Measurements from ENCODE around the gene CA10.

CA10 gene

GRCh38 chr17:52158450-52159042 is at the start of gene CA10:
Gene CA10 (minus strand): TSS chr17:52158714.
- Histone ChIP-seq H3K36me3 (ENCODE audit: control insufficient read depth, insufficient read depth, low read length) (no peaks in the 10 kb centered on the region), H3K27me3 (ENCODE audit: control insufficient read depth, insufficient read depth, low read length) (peaks cover 63% of the 10 kb centered on the region), H3K9ac (ENCODE audit: low read depth, low read length) (no peak within 1 kb of the TSS), H3K4me3 (ENCODE audit: low read depth, low read length) (peak within 1 kb of the TSS; percentile 76), H3K27ac (ENCODE audit: low read depth, low read length) (no peak within 1 kb of the TSS), H3K9me3 (ENCODE audit: control insufficient read depth, insufficient read depth, low read length) (no peaks in the 10 kb centered on the region), H3K4me1 (ENCODE audit: control insufficient read depth, insufficient read depth, low read length) (peaks cover 16% of the 10 kb centered on the region)

GRCh38 chr17:52207796-52208195 is 49.3 kb upstream of the CA10 start:
- no peaks in the 10 kb centered on the region for H3K9me3 ChIP-seq (ENCODE audit: control insufficient read depth, insufficient read depth, low read length)
- H3K27ac ChIP-seq (ENCODE audit: low read depth, low read length) = no peak overlapping the region
- no peak overlapping the region for H3K9ac ChIP-seq (ENCODE audit: low read depth, low read length)
- H3K27me3 ChIP-seq (ENCODE audit: control insufficient read depth, insufficient read depth, low read length) = no peaks in the 10 kb centered on the region
- H3K4me1 ChIP-seq (ENCODE audit: control insufficient read depth, insufficient read depth, low read length) = no peaks in the 10 kb centered on the region
- no peak overlapping the region for H3K4me3 ChIP-seq (ENCODE audit: low read depth, low read length)
- H3K36me3 ChIP-seq (ENCODE audit: control insufficient read depth, insufficient read depth, low read length) = no peaks in the 10 kb centered on the region

- Histone ChIP-seq H3K9me3 (ENCODE audit: control insufficient read depth, insufficient read depth, low read length) (no peaks in the 10 kb centered on the region), H3K27ac (ENCODE audit: low read depth, low read length) (no peak overlapping the region), H3K27me3 (ENCODE audit: control insufficient read depth, insufficient read depth, low read length) (no peaks in the 10 kb centered on the region), H3K4me1 (ENCODE audit: control insufficient read depth, insufficient read depth, low read length) (no peaks in the 10 kb centered on the region), H3K4me3 (ENCODE audit: low read depth, low read length) (no peak overlapping the region), H3K9ac (ENCODE audit: low read depth, low read length) (no peak overlapping the region), H3K36me3 (ENCODE audit: control insufficient read depth, insufficient read depth, low read length) (no peaks in the 10 kb centered on the region)
Measured at GRCh38 chr17:52202520-52203080, 44.1 kb upstream of the CA10 start.

- no peaks in the 10 kb centered on the region for H3K4me1 ChIP-seq (ENCODE audit: control insufficient read depth, insufficient read depth, low read length)
- H3K27ac ChIP-seq (ENCODE audit: low read depth, low read length) = no peak overlapping the region
- no peak overlapping the region for H3K9ac ChIP-seq (ENCODE audit: low read depth, low read length)
- H3K4me3 ChIP-seq (ENCODE audit: low read depth, low read length) = no peak overlapping the region
- H3K9me3 ChIP-seq (ENCODE audit: control insufficient read depth, insufficient read depth, low read length) = no peaks in the 10 kb centered on the region
- no peaks in the 10 kb centered on the region for H3K27me3 ChIP-seq (ENCODE audit: control insufficient read depth, insufficient read depth, low read length)
- no peaks in the 10 kb centered on the region for H3K36me3 ChIP-seq (ENCODE audit: control insufficient read depth, insufficient read depth, low read length)
Measured at GRCh38 chr17:52201767-52202519, 43.4 kb upstream of the CA10 start.

GRCh38 chr17:52191491-52191890 is 33.0 kb upstream of the CA10 start:
- Histone ChIP-seq H3K27ac (ENCODE audit: low read depth, low read length) (no peak overlapping the region), H3K9ac (ENCODE audit: low read depth, low read length) (no peak overlapping the region), H3K36me3 (ENCODE audit: control insufficient read depth, insufficient read depth, low read length) (no peaks in the 10 kb centered on the region), H3K27me3 (ENCODE audit: control insufficient read depth, insufficient read depth, low read length) (no peaks in the 10 kb centered on the region), H3K4me3 (ENCODE audit: low read depth, low read length) (no peak overlapping the region), H3K9me3 (ENCODE audit: control insufficient read depth, insufficient read depth, low read length) (peaks cover 13% of the 10 kb centered on the region; the same call in 1 of the 2 replicates), H3K4me1 (ENCODE audit: control insufficient read depth, insufficient read depth, low read length) (no peaks in the 10 kb centered on the region)

- Histone ChIP-seq H3K27me3 (ENCODE audit: control insufficient read depth, insufficient read depth, low read length) (no peaks in the 10 kb centered on the region), H3K4me1 (ENCODE audit: control insufficient read depth, insufficient read depth, low read length) (peaks cover 14% of the 10 kb centered on the region), H3K4me3 (ENCODE audit: low read depth, low read length) (no peak overlapping the region), H3K9ac (ENCODE audit: low read depth, low read length) (no peak overlapping the region), H3K27ac (ENCODE audit: low read depth, low read length) (no peak overlapping the region), H3K9me3 (ENCODE audit: control insufficient read depth, insufficient read depth, low read length) (peaks cover 2% of the 10 kb centered on the region; the same call in 1 of the 2 replicates), H3K36me3 (ENCODE audit: control insufficient read depth, insufficient read depth, low read length) (no peaks in the 10 kb centered on the region)
Measured at GRCh38 chr17:52181782-52182181, 23.3 kb upstream of the CA10 start.

- Histone ChIP-seq H3K4me3 (ENCODE audit: low read depth, low read length) (no peak overlapping the region), H3K36me3 (ENCODE audit: control insufficient read depth, insufficient read depth, low read length) (no peaks in the 10 kb centered on the region), H3K27ac (ENCODE audit: low read depth, low read length) (no peak overlapping the region), H3K4me1 (ENCODE audit: control insufficient read depth, insufficient read depth, low read length) (peaks cover 14% of the 10 kb centered on the region), H3K27me3 (ENCODE audit: control insufficient read depth, insufficient read depth, low read length) (no peaks in the 10 kb centered on the region), H3K9me3 (ENCODE audit: control insufficient read depth, insufficient read depth, low read length) (no peaks in the 10 kb centered on the region), H3K9ac (ENCODE audit: low read depth, low read length) (no peak overlapping the region)
Measured at GRCh38 chr17:52178012-52178411, 19.5 kb upstream of the CA10 start.

GRCh38 chr17:52170963-52171572 is 12.6 kb upstream of the CA10 start:
- no peaks in the 10 kb centered on the region for H3K27me3 ChIP-seq (ENCODE audit: control insufficient read depth, insufficient read depth, low read length)
- no peak overlapping the region for H3K4me3 ChIP-seq (ENCODE audit: low read depth, low read length)
- H3K4me1 ChIP-seq (ENCODE audit: control insufficient read depth, insufficient read depth, low read length) = no peaks in the 10 kb centered on the region
- H3K36me3 ChIP-seq (ENCODE audit: control insufficient read depth, insufficient read depth, low read length) = no peaks in the 10 kb centered on the region
- no peak overlapping the region for H3K9ac ChIP-seq (ENCODE audit: low read depth, low read length)
- H3K27ac ChIP-seq (ENCODE audit: low read depth, low read length) = no peak overlapping the region
- no peaks in the 10 kb centered on the region for H3K9me3 ChIP-seq (ENCODE audit: control insufficient read depth, insufficient read depth, low read length)

GRCh38 chr17:52160136-52160567 is 1.6 kb upstream of the CA10 start:
- Histone ChIP-seq H3K27me3 (ENCODE audit: control insufficient read depth, insufficient read depth, low read length) (peaks cover 63% of the 10 kb centered on the region), H3K36me3 (ENCODE audit: control insufficient read depth, insufficient read depth, low read length) (no peaks in the 10 kb centered on the region), H3K4me3 (ENCODE audit: low read depth, low read length) (peak overlapping the region; percentile 76)

GRCh38 chr17:52159246-52160135 is 977 bp upstream of the CA10 start:
- H3K9ac ChIP-seq (ENCODE audit: low read depth, low read length) = no peak overlapping the region
- H3K27ac ChIP-seq (ENCODE audit: low read depth, low read length) = no peak overlapping the region
- peaks cover 13% of the 10 kb centered on the region for H3K4me1 ChIP-seq (ENCODE audit: control insufficient read depth, insufficient read depth, low read length)
- H3K9me3 ChIP-seq (ENCODE audit: control insufficient read depth, insufficient read depth, low read length) = no peaks in the 10 kb centered on the region
- H3K36me3 ChIP-seq (ENCODE audit: control insufficient read depth, insufficient read depth, low read length) = no peaks in the 10 kb centered on the region
- H3K27me3 ChIP-seq (ENCODE audit: control insufficient read depth, insufficient read depth, low read length) = peaks cover 63% of the 10 kb centered on the region
- H3K4me3 ChIP-seq (ENCODE audit: low read depth, low read length) = peak overlapping the region; percentile 76

More at GRCh38 chr17:52160136-52160567, 1.6 kb upstream of the CA10 start:
- no peaks in the 10 kb centered on the region for H3K9me3 ChIP-seq (ENCODE audit: control insufficient read depth, insufficient read depth, low read length)
- no peak overlapping the region for H3K9ac ChIP-seq (ENCODE audit: low read depth, low read length)
- peaks cover 13% of the 10 kb centered on the region for H3K4me1 ChIP-seq (ENCODE audit: control insufficient read depth, insufficient read depth, low read length)
- H3K27ac ChIP-seq (ENCODE audit: low read depth, low read length) = no peak overlapping the region

Measured in HUES48 (cell line).